GM19043 (cell line): ENCODE results near the gene AMN1.

Source experiments
- ATAC-seq: cut with Tn5 transposase; IDR thresholded peaks from one replicate; pipeline ENCODE4 v1.9.1; 2021; ENCODE audit warnings: low read depth; ENCODE audit not compliant: unreplicated experiment

Gene AMN1

GRCh38 chr12:31633464-31633863, 95.4 kb downstream of the AMN1 start:
- ATAC-seq: no peak

GRCh38 chr12:31631809-31632208, 97.0 kb downstream of the AMN1 start:
- no peak for ATAC-seq

GRCh38 chr12:31631023-31631724, 97.6 kb downstream of the AMN1 start:
- ATAC-seq: no peak

- no peak for ATAC-seq
Observed at GRCh38 chr12:31629756-31630732, 98.8 kb downstream of the AMN1 start.

GRCh38 chr12:31627456-31628054, 101.3 kb downstream of the AMN1 start:
- ATAC-seq: no peak

DNA sequence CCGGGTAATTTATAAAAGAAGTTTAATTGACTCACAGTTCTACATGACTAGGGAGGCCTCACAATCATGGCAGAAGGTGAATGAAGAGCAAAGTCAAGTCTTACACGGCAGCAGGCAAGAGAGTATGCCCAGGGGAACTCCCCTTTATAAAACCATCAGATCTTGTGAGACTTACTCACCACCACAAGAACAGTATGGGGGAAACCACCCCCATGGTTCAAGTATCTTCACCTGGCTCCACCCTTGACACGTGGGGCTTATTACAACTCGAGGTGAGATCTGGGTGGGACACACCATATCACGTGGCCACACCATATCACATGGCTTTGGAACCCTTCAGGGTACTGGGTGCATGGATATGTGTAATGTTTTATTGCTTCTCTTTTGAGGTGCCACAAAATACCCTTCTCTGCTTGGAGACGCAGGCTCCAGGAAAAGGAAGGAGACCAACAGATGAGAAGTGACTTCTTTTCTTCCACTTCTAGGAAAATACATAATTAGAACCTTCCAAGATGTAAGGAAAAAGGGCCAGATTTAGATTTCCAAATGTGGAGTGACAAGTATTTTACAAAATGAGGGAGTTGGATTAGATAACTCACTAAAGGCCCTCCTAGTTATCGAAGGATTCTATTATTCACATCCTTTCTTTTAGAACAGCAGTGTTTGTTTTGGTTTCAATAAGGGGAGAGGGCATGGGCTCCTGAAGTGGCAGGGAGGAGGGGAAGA, 102.4 kb downstream of the AMN1 start:
- ATAC-seq: no peak

DNA sequence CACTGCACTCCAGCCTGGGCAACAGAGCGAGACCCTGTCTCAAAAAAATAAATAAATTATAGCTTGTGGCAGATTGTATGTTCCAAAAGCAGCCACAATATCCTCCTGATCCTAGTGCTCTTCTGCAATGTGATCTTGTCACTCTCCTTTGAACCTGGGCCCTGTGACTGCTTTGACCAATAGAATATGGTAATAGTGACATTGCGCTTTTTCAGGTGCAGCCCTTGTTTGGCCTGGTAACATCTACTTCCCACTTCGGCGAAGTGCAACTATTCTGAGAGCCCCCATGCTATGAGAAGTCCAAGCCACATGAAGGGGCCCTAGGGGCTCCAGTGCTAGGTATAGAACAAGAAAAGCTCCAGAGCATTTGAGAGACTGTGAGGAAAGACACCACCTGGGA, 106.8 kb downstream of the AMN1 start:
- no peak for ATAC-seq
